Ishikawa (cell line): ENCODE results near the gene UTF1.

ENCODE experiments used
- CEBPB ChIP-seq: IDR thresholded peaks from 2 replicates; pipeline ENCODE4 v1.6.1; 2012
- CREB1 ChIP-seq: IDR thresholded peaks from 2 replicates; pipeline ENCODE4 v1.6.1; 2012; ENCODE audit warnings: low read depth
- EGR1 ChIP-seq: IDR thresholded peaks from 2 replicates; pipeline ENCODE4 v1.6.1; 2012
- EP300 ChIP-seq: IDR thresholded peaks from 2 replicates; pipeline ENCODE4 v1.6.1; 2012; ENCODE audit warnings: borderline replicate concordance
- FOXM1 ChIP-seq: IDR thresholded peaks from 2 replicates; pipeline ENCODE4 v1.6.1; 2012; ENCODE audit warnings: low read depth, borderline replicate concordance
- MAX ChIP-seq: IDR thresholded peaks from 2 replicates; pipeline ENCODE4 v1.6.1; 2012
- NFIC ChIP-seq: IDR thresholded peaks from 2 replicates; pipeline ENCODE4 v1.6.1; 2012
- RAD21 ChIP-seq: IDR thresholded peaks from 2 replicates; pipeline ENCODE4 v1.6.1; 2012; ENCODE audit warnings: low read depth
- TAF1 ChIP-seq: IDR thresholded peaks from 2 replicates; pipeline ENCODE4 v1.6.1; 2012; ENCODE audit warnings: low read depth, mild to moderate bottlenecking
- TCF12 ChIP-seq: IDR thresholded peaks from 2 replicates; pipeline ENCODE4 v1.6.1; 2012; ENCODE audit warnings: low read depth
- TEAD4 ChIP-seq: IDR thresholded peaks from 2 replicates; pipeline ENCODE4 v1.6.1; 2012
- USF1 ChIP-seq: IDR thresholded peaks from 2 replicates; pipeline ENCODE4 v1.6.1; 2012
- YY1 ChIP-seq: IDR thresholded peaks from 2 replicates; pipeline ENCODE4 v1.6.1; 2012; ENCODE audit warnings: low read depth
- ZBTB7A ChIP-seq: IDR thresholded peaks from 2 replicates; pipeline ENCODE4 v1.6.1; 2012; ENCODE audit warnings: low read depth
- TF ChIP-seq, protein P1 (sequence below): IDR thresholded peaks from 2 replicates; pipeline ENCODE4 v1.6.1; 2012; ENCODE audit warnings: low read depth, mild to moderate bottlenecking

UTF1 gene

GRCh38 chr10:133211141-133211830 is 18.7 kb upstream of the UTF1 start:
- TF ChIP-seq YY1 (no peak), TEAD4 (no peak), ZBTB7A (no peak), FOXM1 (no peak), EGR1 (no peak), RAD21 (no peak), EP300 (no peak), CREB1 (no peak), MAX (no peak)
- TF ChIP-seq, protein P1, sequence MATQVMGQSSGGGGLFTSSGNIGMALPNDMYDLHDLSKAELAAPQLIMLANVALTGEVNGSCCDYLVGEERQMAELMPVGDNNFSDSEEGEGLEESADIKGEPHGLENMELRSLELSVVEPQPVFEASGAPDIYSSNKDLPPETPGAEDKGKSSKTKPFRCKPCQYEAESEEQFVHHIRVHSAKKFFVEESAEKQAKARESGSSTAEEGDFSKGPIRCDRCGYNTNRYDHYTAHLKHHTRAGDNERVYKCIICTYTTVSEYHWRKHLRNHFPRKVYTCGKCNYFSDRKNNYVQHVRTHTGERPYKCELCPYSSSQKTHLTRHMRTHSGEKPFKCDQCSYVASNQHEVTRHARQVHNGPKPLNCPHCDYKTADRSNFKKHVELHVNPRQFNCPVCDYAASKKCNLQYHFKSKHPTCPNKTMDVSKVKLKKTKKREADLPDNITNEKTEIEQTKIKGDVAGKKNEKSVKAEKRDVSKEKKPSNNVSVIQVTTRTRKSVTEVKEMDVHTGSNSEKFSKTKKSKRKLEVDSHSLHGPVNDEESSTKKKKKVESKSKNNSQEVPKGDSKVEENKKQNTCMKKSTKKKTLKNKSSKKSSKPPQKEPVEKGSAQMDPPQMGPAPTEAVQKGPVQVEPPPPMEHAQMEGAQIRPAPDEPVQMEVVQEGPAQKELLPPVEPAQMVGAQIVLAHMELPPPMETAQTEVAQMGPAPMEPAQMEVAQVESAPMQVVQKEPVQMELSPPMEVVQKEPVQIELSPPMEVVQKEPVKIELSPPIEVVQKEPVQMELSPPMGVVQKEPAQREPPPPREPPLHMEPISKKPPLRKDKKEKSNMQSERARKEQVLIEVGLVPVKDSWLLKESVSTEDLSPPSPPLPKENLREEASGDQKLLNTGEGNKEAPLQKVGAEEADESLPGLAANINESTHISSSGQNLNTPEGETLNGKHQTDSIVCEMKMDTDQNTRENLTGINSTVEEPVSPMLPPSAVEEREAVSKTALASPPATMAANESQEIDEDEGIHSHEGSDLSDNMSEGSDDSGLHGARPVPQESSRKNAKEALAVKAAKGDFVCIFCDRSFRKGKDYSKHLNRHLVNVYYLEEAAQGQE: no peak

DNA sequence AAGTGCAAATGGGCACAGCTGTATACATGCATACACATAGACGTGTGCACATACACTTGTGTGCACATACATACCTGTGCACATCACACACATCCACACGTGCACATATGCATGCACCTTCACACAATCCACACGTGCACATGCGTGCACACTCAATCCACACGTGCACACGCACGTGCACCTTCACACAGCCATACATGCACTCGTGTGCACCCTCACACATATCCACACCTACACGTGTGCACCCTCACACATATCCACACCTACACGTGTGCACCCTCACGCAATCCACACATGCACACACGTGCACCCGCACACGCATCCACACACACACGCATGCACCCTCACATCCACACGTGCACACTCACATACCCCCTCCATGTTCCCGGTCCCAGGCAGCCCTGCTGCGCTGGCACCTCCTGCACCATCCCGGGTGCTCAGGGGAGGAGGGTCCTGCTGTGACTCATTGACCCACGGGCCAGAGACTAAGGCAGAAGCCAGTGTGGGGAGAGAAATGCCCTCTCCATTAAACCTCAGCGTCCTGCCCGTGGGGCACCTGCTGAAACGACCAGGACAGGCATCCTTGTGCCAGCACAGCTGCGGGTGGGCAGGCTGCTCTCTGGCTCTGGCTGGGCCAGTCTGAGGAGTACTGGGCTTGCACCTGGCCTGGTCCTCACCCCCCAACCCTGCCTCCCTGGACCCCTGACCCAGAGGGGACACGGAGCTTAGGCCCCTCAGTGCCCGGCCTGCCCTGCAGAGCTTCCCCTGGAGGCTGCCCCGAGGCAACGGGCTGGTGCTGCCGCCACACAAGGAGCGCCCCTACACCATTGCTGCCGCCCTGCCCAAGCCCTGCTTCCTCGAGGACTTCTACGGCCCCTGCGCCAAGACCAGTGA is 17.8 kb upstream of the UTF1 start:
- TF ChIP-seq NFIC (no peak), TEAD4 (no peak), TAF1 (no peak), CEBPB (no peak), ZBTB7A (no peak), EP300 (no peak), CREB1 (no peak)

DNA sequence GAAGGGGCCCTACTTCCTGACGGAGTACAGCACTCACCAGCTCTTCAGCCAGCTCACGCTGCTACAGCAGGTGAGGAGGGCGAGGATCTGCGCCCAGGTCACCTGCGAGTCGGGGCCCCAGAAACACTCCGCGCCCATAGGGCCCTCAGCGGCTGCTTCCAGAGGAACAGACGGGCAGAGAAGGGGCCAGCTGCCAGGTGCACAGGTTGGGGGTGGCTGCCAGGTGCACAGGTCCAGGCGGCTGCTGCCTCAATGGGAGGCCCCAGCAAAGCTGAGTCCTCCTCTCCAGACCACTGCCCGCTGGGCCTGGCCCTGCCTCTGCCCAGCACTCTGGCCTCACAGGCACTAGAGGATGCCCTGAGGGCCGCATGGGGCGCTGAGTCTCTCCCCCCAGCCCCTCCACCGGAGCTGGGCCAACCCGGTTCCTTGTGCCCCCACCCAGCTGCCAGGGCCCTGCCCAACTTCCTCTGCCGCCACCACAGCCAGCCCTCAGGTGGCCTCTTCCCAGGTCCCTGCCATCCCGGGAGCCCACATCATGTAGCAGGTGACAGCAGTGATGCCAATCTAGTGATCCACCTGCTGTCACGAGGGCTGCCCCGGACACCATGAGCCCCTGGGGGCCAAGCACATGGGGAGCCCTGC is 17.0 kb upstream of the UTF1 start:
- TF ChIP-seq EP300 (no peak), ZBTB7A (no peak), TAF1 (no peak), TCF12 (no peak), YY1 (no peak), RAD21 (no peak)
- TF ChIP-seq, protein P1: no peak

- no peak for TF ChIP-seq CEBPB
These were observed 16.2 kb upstream of the UTF1 start for GRCh38 chr10:133213641-133214467.

- no peak for TF ChIP-seq TEAD4
- TF ChIP-seq NFIC: no peak
- TF ChIP-seq, protein P1: no peak
- no peak for TF ChIP-seq YY1
- TF ChIP-seq USF1: no peak
- no peak for TF ChIP-seq CEBPB
- no peak for TF ChIP-seq EP300
- no peak for TF ChIP-seq TCF12
- TF ChIP-seq TAF1: no peak
- TF ChIP-seq ZBTB7A: no peak
- TF ChIP-seq EGR1: no peak
- TF ChIP-seq RAD21: no peak
These were observed 15.3 kb upstream of the UTF1 start for GRCh38 chr10:133214468-133215410.
